Lung (tissue), 12 donors: ENCODE data around the gene TMEM190. TPM values are rescaled to one million over a fixed set of nuclear protein-coding genes. Genes with fewer than 3 reads are reported as not detected.
"Not testable (repeated sequence)": the region's sequence is repeated elsewhere in the genome, so short reads cannot be mapped to it uniquely, and the experiment has no call there.

ENCODE experiments used
- ATAC-seq: fragments of 200-7000 bp; cut with Tn5 transposase; one replicate; pipeline ENCODE4 v1.9.1; 2020; ENCODE audit warnings: moderate number of reproducible peaks; ENCODE audit not compliant: insufficient read depth, low FRiP score
- DNase-seq, 3 donors: peaks; one replicate each; pipeline ENCODE4 v3.0.0-alpha.2; 2013 to 2017
- H3K27ac ChIP-seq, 2 donors: one replicate each; pipeline ENCODE4 v1.5.1; 2013; ENCODE audit warnings: mild to moderate bottlenecking in 2 of 2, moderate library complexity in 2 of 2, control low read depth in 1 of 2, inconsistent platforms in 1 of 2, low read depth in 1 of 2, low read length in 1 of 2
- H3K27me3 ChIP-seq, 3 donors: one replicate each; pipeline ENCODE4 v1.5.1; 2013; ENCODE audit warnings: low read length in 2 of 3; ENCODE audit not compliant: control insufficient read depth in 3 of 3, insufficient read depth in 3 of 3
- H3K36me3 ChIP-seq, 4 donors: one replicate each; pipeline ENCODE4 v1.5.1; 2013; ENCODE audit warnings: low read length in 4 of 4, mild to moderate bottlenecking in 1 of 4, moderate library complexity in 1 of 4; ENCODE audit not compliant: control insufficient read depth in 4 of 4, insufficient read depth in 4 of 4
- H3K4me1 ChIP-seq, 5 donors: one replicate each; pipeline ENCODE4 v1.5.1; 2013; ENCODE audit warnings: low read length in 5 of 5, mild to moderate bottlenecking in 2 of 5, moderate library complexity in 1 of 5; ENCODE audit not compliant: control insufficient read depth in 5 of 5, insufficient read depth in 5 of 5
- H3K4me3 ChIP-seq: one replicate; pipeline ENCODE4 v1.5.1; 2013; ENCODE audit warnings: mild to moderate bottlenecking, control low read depth, moderate library complexity
- H3K9ac ChIP-seq, 2 donors: one replicate each; pipeline ENCODE4 v1.5.1; 2013; ENCODE audit warnings: low read length in 2 of 2, control low read depth in 1 of 2; ENCODE audit not compliant: insufficient read depth in 1 of 2
- H3K9me3 ChIP-seq, 4 donors: one replicate each; pipeline ENCODE4 v1.5.1; 2013; ENCODE audit warnings: low read length in 3 of 4, mild to moderate bottlenecking in 1 of 4, moderate library complexity in 1 of 4; ENCODE audit not compliant: control insufficient read depth in 4 of 4, insufficient read depth in 3 of 4
- WGBS, 2 donors: extraction: QIAGEN DNeasy Blood & Tissue Kit; methylation state at CpG; one replicate each; pipeline ENCODE4 v1.1.7; 2013; 5-methylcytosine and 5-hydroxymethylcytosine counted together
- polyA plus RNA-seq, 2 donors: library from polyadenylated mRNA; stranded (reverse); fragments of 200-250 nt; gene quantifications; one replicate each; pipeline ENCODE4 v1.2.1, GENCODE V29; 2013
- total RNA-seq, 2 donors: library from RNA; depleted of rRNA in 1 of 2; stranded (reverse); fragments of >200 nt in 1 of 2; gene quantifications; one replicate each; pipeline ENCODE4 v1.2.1, GENCODE V29; 2014 to 2021
- TF ChIP-seq, protein P1 (sequence below): IDR thresholded peaks from 2 replicates; pipeline ENCODE4 v1.5.1; 2012; ENCODE audit warnings: mild to moderate bottlenecking; ENCODE audit errors: control extremely low read depth, extremely low read depth
- donor health status: control.
- donor health status: control.
- donor health status: Bipolar disorder and iron deficiency.
- donor health status: healthy.
- donor health status: DM: yes; HTN: yes; CAD: no.

Gene TMEM190
- total and polyA plus RNA-seq, 4 donors = 14.3 to 106 (median 62.5) TPM

DNA sequence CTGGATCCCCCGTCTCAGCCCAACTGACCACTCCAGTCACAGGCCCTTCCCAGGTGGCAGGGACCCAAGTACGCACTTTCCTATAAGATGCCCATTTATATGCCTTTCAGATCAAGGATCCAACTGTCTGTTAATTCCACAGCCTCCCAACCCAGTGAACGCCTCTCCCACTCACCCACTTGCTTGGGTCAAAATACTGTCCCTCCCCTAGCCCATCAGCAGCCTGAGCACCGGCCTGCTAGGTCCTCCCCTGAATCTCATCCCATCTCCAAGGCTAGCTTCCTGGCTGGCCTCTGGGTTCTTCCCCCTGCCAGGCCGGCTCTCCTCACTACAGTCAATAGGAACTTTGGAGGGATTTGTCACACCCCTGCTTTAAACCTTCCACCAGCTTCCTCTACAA, 29.0 kb downstream of the TMEM190 start:
- Histone ChIP-seq H3K9ac (no peak overlapping the region), H3K27me3 (no peaks in the 10 kb centered on the region), H3K9me3 (peaks cover 0 to 3% (median under 1%) of the 10 kb centered on the region in 4 donors), H3K36me3 (peaks cover 4 to 39% (median 28%) of the 10 kb centered on the region in 4 donors), H3K4me3 (no peak overlapping the region), H3K27ac (no peak overlapping the region), H3K4me1 (peaks cover 0 to 21% (median 9%) of the 10 kb centered on the region in 5 donors)
- no peak for ATAC-seq
- DNase-seq = no peak
- TF ChIP-seq, protein P1, sequence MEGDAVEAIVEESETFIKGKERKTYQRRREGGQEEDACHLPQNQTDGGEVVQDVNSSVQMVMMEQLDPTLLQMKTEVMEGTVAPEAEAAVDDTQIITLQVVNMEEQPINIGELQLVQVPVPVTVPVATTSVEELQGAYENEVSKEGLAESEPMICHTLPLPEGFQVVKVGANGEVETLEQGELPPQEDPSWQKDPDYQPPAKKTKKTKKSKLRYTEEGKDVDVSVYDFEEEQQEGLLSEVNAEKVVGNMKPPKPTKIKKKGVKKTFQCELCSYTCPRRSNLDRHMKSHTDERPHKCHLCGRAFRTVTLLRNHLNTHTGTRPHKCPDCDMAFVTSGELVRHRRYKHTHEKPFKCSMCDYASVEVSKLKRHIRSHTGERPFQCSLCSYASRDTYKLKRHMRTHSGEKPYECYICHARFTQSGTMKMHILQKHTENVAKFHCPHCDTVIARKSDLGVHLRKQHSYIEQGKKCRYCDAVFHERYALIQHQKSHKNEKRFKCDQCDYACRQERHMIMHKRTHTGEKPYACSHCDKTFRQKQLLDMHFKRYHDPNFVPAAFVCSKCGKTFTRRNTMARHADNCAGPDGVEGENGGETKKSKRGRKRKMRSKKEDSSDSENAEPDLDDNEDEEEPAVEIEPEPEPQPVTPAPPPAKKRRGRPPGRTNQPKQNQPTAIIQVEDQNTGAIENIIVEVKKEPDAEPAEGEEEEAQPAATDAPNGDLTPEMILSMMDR = no peak
- WGBS, 2 donors = 90 to 91% methylated on average over 5 of the region's 5 CpGs

DNA sequence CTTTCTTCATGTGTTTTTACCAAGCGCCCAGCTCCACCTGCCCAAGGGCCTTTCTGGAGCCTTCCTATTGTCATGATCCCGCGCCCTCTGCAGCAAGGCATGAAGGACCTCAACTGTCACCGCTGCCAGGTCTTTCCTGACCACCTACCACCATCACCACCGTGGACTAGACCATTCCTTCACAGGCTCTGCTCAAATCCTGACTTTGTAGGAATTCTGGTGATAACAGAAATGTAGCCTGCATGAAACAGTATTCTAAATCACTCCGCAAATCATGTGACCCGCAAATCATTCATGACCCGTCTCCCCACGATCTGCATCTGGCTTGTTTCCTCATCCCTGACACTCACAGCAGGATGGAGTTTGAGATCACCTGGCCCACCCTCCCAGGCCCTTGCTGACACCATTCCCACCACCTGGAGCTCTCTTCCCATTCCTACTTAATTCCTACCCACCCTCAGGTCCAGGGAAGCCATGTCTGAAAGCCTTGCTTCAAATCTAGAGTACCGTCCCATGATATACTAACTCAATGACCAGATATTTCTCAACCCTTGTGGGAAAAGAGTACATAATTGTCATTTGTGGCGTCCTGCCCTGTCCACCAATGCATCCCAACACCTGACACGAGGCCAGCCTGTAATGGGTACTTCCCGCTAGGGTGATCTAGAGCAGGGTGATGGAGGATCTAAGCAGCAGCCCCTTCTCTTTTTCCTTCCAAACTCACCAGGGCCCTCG, 29.6 kb downstream of the TMEM190 start:
- no peak overlapping the region for H3K4me3 ChIP-seq
- H3K9ac ChIP-seq = peak overlapping the region in 1 of 2 donors; percentile 77
- H3K9me3 ChIP-seq = peaks cover 0 to 3% (median under 1%) of the 10 kb centered on the region in 4 donors
- DNase-seq (no peak), ATAC-seq (no peak)
- no peaks in the 10 kb centered on the region for H3K27me3 ChIP-seq
- peaks cover 0 to 21% (median 9%) of the 10 kb centered on the region in 5 donors for H3K4me1 ChIP-seq
- TF ChIP-seq, protein P1 = no peak
- no peak overlapping the region for H3K27ac ChIP-seq
- 77 to 82% methylated on average over 14 of the region's 14 CpGs for WGBS, 2 donors
- H3K36me3 ChIP-seq = peaks cover 4 to 35% (median 27%) of the 10 kb centered on the region in 4 donors

DNA sequence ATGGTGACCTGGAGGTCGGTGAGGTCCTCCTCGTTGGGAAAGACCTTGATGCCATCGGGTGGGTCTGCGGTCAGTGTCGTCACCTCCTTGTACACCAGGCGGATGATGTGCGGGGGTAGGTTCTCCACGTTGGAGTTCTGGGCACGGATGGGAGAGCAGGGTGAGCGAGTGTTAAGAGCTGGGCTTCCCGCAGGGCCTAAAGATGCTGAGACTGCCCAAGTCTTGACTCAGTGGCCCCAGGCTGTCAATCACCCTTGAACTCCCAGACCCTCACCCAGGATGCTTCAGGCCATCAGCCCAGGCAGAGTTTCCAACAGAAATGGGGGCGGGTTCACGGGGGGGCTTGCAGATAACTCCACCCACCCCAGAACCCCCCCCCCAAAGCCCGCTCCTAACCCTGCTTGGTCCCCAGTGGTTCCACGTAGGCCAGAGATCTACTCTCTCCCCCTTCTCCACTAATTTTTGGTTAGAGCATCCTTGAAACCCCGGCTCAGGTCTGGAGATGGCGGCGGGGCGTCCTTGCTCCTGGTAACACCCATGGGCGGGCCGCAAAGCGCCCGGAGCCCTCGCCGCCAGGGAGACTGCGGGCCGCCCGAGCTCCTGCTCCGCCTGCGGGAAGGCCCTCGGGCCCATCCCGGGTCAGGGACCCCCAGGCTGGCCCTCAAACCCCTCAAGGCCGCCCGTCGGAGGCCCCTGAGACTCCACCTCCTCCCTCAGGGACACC, 30.4 kb downstream of the TMEM190 start:
- Histone ChIP-seq H3K27me3 (no peaks in the 10 kb centered on the region), H3K4me3 (peak overlapping the region; percentile 71), H3K9me3 (peaks cover 0 to 3% (median under 1%) of the 10 kb centered on the region in 4 donors), H3K27ac (peak overlapping the region; percentile 95 to 99), H3K4me1 (peaks cover 0 to 21% (median 9%) of the 10 kb centered on the region in 5 donors), H3K36me3 (peaks cover 4 to 30% (median 24%) of the 10 kb centered on the region in 4 donors), H3K9ac (peak overlapping the region; percentile 75 to 77)
- ATAC-seq = peak; percentile 6
- peak in 1 of 3 donors; percentile 25 for DNase-seq
- TF ChIP-seq, protein P1 = no peak
- 11 to 13% methylated on average over 35 of the region's 35 CpGs for WGBS, 2 donors

DNA sequence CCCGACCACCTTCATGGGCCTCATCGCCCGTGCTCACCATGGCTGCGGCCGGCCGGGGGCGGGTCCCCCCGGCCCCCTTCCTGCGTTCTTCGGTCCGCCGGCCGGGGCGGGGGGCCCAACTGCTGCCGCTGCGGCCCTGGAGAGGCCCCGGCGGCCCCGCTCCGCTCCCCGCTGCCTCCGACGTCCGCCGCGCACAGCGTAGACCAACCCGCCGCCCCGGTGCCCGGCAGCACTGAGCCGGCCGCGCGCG, 30.8 kb downstream of the TMEM190 start, which contains the start of gene UBE2S:
TSS of gene UBE2S (minus strand) at position 239 of the 250 bp plus-strand sequence. CDS start at position 40, 199 bp downstream.
- Histone ChIP-seq H3K36me3 (peaks cover 0 to 25% (median 19%) of the 10 kb centered on the region in 4 donors), H3K9ac (peak within 1 kb of the TSS; percentile 75 to 84), H3K27ac (peak within 1 kb of the TSS; percentile 95 to 99), H3K4me1 (peaks cover 0 to 21% (median 9%) of the 10 kb centered on the region in 5 donors), H3K4me3 (peak within 1 kb of the TSS; percentile 71)
- H3K27me3 ChIP-seq, DNase-seq, H3K9me3 ChIP-seq: not testable (repeated sequence)
- ATAC-seq = peak; percentile 1
- WGBS, 2 donors = 0 to 1% methylated on average over 13 to 36 of the region's 36 CpGs
